MM.1S (cell line): ENCODE measurements around the gene GALR3.

Source experiments
- CTCF ChIP-seq: fragments of 300-600 bp; sonication (generic); IDR thresholded peaks from 2 replicates; pipeline ENCODE4 v1.5.1; 2016; ENCODE audit warnings: antibody characterized with exemption, low read length, mixed read lengths
- EZH2 ChIP-seq: fragments of 300-600 bp; sonication (generic); optimal IDR thresholded peaks from 2 replicates; pipeline ENCODE3; 2017; ENCODE audit warnings: low read depth, mild to moderate bottlenecking, antibody characterized with exemption, low read length, mixed read lengths

- TF ChIP-seq CTCF (no peak), EZH2 (no peak)
Observed at GRCh38 chr22:37812869-37813678, 10.1 kb upstream of the GALR3 start.
